ENCODE data around the gene HSBP1. TPM values are rescaled to one million over a fixed set of nuclear protein-coding genes. Genes with fewer than 3 reads are reported as not detected.

Gene HSBP1
- total RNA-seq, 6 donors from 2014 or later: 17.5 to 106 (median 39.4) TPM

DNA sequence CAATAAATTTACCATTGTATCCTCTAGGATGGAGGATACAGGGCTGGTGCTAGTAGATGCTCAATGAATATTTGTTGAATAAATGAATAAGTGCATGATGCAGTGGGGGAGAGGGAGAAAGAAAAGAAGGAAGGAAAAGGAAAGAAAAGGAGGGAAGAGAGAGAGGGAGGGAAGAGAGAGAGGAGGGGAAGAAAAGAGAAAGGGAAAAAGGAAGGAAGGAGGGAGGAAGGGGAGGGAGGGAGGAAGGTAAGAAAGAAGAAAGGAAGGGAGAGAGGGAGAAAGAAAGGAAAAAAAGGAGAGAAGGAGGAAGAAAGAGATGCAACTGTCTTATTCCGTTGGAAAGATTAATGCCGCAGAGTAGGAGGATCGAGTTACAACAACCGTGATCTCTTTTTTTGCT is 30.4 kb downstream of the HSBP1 start:
- no peaks in the 10 kb centered on the region for H3K9me3 ChIP-seq
- no peak overlapping the region for H3K27ac ChIP-seq
- DNase-seq: no peak
- H3K27me3 ChIP-seq: no peaks in the 10 kb centered on the region
- 77 to 88% methylated on average over 4 of the region's 4 CpGs for WGBS, 2 donors
- no peak for ATAC-seq (ENCODE audit: low FRiP score in 2 of 2)
- no peak for TF ChIP-seq POLR2AphosphoS5 (IDR thresholded peaks at IDR 0.05)
- no peak for TF ChIP-seq EP300 (IDR thresholded peaks at IDR 0.05)
- no peak for TF ChIP-seq POLR2A (IDR thresholded peaks at IDR 0.05)
- no peak for TF ChIP-seq CTCF (IDR thresholded peaks at IDR 0.05)
- no peak overlapping the region for H3K4me3 ChIP-seq
- peaks cover 0 to 9% (median 2%) of the 10 kb centered on the region in 4 donors for H3K4me1 ChIP-seq
- H3K36me3 ChIP-seq: no peaks in the 10 kb centered on the region

DNA sequence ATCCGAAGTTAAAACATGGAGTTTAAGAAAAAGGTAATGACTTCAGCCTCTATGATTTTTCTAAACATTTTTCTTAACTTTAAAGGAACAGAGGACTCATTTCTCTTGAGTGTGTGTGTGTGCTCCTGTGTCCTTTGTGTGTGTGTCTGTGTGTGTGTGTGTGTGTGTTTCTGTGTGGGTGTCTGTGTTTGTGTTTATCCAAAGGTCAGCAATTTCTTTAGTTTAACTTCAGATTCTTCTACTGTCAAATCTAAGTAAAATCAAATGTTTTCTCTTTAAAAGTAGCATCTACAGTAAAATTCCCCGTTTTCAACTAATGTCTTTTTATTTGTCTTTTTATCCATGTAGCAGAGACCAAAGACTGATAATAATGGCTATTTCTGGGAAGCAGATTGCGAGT is 31.8 kb downstream of the HSBP1 start:
- no peak for ATAC-seq (ENCODE audit: low FRiP score in 2 of 2)
- H3K9me3 ChIP-seq: no peaks in the 10 kb centered on the region
- no peak for TF ChIP-seq POLR2A (IDR thresholded peaks at IDR 0.05)
- TF ChIP-seq CTCF (IDR thresholded peaks at IDR 0.05): no peak
- no peak for TF ChIP-seq EP300 (IDR thresholded peaks at IDR 0.05)
- TF ChIP-seq POLR2AphosphoS5 (IDR thresholded peaks at IDR 0.05): no peak
- no peak overlapping the region for H3K27ac ChIP-seq
- H3K27me3 ChIP-seq: no peaks in the 10 kb centered on the region
- no peak for DNase-seq
- no peaks in the 10 kb centered on the region for H3K36me3 ChIP-seq
- 51 to 69% methylated on average over 3 of the region's 3 CpGs for WGBS, 2 donors
- peaks cover 0 to 11% (median 2%) of the 10 kb centered on the region in 4 donors for H3K4me1 ChIP-seq
- no peak overlapping the region for H3K4me3 ChIP-seq

DNA sequence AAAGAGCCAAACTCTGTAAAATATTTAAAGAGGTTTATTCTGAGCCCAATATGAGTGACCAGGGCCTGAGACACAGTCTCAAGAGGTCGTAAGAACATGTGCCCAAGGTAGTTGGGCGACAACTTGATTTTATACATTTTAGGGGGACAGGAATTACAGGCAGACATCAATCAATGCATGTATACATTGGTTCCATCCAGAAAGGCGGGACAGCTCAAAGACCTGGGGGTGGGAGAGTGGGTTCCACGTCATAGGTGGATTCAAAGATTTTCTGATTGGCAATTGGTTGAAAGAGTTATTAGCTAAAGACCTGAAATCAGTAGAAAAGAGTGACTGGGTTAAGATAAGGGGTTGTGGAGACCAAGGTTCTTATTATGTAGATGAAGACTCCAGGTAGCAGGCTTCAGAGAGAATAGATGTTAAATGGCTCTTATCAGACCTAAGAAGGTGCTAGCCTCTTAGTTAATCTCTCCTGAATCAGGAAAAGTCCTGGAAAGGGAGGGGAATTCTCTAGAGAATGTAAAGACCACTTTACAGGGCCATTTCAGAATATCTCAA is 32.4 kb downstream of the HSBP1 start:
- TF ChIP-seq EP300 (IDR thresholded peaks at IDR 0.05) (no peak), POLR2A (IDR thresholded peaks at IDR 0.05) (no peak), CTCF (IDR thresholded peaks at IDR 0.05) (no peak), POLR2AphosphoS5 (IDR thresholded peaks at IDR 0.05) (no peak)
- H3K27me3 ChIP-seq: no peaks in the 10 kb centered on the region
- DNase-seq: no peak
- no peak for ATAC-seq (ENCODE audit: low FRiP score in 2 of 2)
- H3K36me3 ChIP-seq: no peaks in the 10 kb centered on the region
- H3K4me3 ChIP-seq: no peak overlapping the region
- 64 to 97% methylated on average over 4 of the region's 4 CpGs for WGBS, 2 donors
- H3K27ac ChIP-seq: no peak overlapping the region
- peaks cover 0 to 11% (median 2%) of the 10 kb centered on the region in 4 donors for H3K4me1 ChIP-seq
- no peaks in the 10 kb centered on the region for H3K9me3 ChIP-seq

- no peak for ATAC-seq (ENCODE audit: low FRiP score in 2 of 2)
- WGBS, 2 donors: 62 to 68% methylated on average over 7 of the region's 7 CpGs
- Histone ChIP-seq H3K27me3 (no peaks in the 10 kb centered on the region), H3K27ac (no peak overlapping the region), H3K36me3 (no peaks in the 10 kb centered on the region), H3K4me3 (no peak overlapping the region), H3K9me3 (no peaks in the 10 kb centered on the region), H3K4me1 (peaks cover 0 to 12% (median 4%) of the 10 kb centered on the region in 4 donors)
- no peak for TF ChIP-seq CTCF (IDR thresholded peaks at IDR 0.05)
- no peak for TF ChIP-seq POLR2AphosphoS5 (IDR thresholded peaks at IDR 0.05)
- TF ChIP-seq EP300 (IDR thresholded peaks at IDR 0.05): no peak
- no peak for TF ChIP-seq POLR2A (IDR thresholded peaks at IDR 0.05)
- no peak for DNase-seq
Measured at GRCh38 chr16:83842291-83842690, 34.5 kb downstream of the HSBP1 start.
